ENCODE results near the gene CTNND1.

CTNND1 gene

DNA sequence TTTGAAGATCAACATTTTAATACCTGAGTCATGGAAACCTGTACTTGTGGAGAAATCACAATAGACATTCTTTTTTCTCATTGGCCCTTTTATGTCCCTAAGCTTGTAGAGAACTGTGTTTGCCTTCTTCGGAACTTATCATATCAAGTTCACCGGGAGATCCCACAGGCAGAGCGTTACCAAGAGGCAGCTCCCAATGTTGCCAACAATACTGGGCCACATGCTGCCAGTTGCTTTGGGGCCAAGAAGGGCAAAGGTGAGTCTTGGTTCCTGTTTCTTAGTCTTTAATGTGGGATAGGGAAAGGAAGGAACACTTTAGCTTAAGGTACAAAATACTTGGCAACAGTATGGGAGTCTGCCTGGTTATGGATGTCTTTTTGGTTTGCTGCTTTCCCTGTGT is 44.2 kb downstream of the CTNND1 start:
- TF ChIP-seq CTCF (IDR thresholded peaks at IDR 0.05; ENCODE audit: insufficient read depth, low read length, poor library complexity, severe bottlenecking): no peak
- no peak overlapping the region for H3K4me3 ChIP-seq (replicated peaks; ENCODE audit: low read depth, low read length)
- DNase-seq (ENCODE audit: extremely low read depth, insufficient read length): no peak
- H3K36me3 ChIP-seq (ENCODE audit: control insufficient read depth, insufficient read depth, low read length): peaks cover 2% of the 10 kb centered on the region
- H3K27me3 ChIP-seq (replicated peaks; ENCODE audit: control insufficient read depth, insufficient read depth, low read length): no peaks in the 10 kb centered on the region

- Histone ChIP-seq H3K27me3 (replicated peaks; ENCODE audit: control insufficient read depth, insufficient read depth, low read length) (no peaks in the 10 kb centered on the region), H3K36me3 (ENCODE audit: control insufficient read depth, insufficient read depth, low read length) (no peaks in the 10 kb centered on the region; the same call in none of the 2 replicates), H3K4me3 (replicated peaks; ENCODE audit: low read depth, low read length) (no peak overlapping the region)
- no peak for DNase-seq (ENCODE audit: extremely low read depth, insufficient read length)
- no peak for TF ChIP-seq CTCF (IDR thresholded peaks at IDR 0.05; ENCODE audit: insufficient read depth, low read length, poor library complexity, severe bottlenecking)
Observed at GRCh38 chr11:57812634-57813033, 51.0 kb downstream of the CTNND1 start.

DNA sequence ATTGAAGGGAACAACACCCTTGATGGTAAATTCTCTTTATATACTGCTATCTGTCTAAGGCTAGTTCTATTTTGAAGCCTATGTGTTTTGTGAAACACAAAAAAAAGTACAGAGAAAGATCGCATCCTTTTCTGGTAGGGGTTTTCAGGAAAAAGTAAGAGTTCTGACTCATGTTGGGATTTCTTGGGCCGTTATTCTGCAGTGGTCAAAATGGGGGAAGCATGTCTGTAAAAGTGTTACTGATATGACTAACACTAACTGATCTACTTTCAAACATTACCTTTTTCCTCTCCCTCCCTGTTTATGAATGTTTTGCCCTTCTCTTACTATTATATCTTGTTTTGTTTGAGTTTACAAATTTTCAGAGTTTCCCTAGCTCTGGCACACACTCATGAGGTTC is 53.9 kb downstream of the CTNND1 start:
- H3K36me3 ChIP-seq (ENCODE audit: control insufficient read depth, insufficient read depth, low read length): no peaks in the 10 kb centered on the region; the same call in 1 of the 2 replicates
- H3K4me3 ChIP-seq (replicated peaks; ENCODE audit: low read depth, low read length): no peak overlapping the region
- no peak for DNase-seq (ENCODE audit: extremely low read depth, insufficient read length)
- H3K27me3 ChIP-seq (replicated peaks; ENCODE audit: control insufficient read depth, insufficient read depth, low read length): no peaks in the 10 kb centered on the region
- TF ChIP-seq CTCF (IDR thresholded peaks at IDR 0.05; ENCODE audit: insufficient read depth, low read length, poor library complexity, severe bottlenecking): no peak

DNA sequence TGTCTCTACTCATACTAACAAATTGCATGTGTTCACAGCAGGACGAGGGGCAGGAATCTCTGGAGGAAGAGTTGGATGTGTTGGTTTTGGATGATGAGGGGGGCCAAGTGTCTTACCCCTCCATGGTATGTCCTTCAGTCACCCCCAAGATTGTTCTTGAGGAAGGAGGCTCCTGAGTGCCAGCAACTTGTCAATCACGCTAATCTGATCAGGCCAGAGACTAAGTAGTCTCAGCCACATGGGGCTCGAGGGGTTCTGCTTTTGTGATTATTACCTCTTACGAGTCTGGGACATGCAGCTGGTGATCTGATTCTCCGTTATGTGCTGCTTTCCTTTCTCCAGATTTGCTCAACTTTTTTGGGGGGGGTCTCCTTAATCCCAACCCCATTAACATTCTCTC is 54.3 kb downstream of the CTNND1 start:
- no peak for DNase-seq (ENCODE audit: extremely low read depth, insufficient read length)
- Histone ChIP-seq H3K4me3 (replicated peaks; ENCODE audit: low read depth, low read length) (no peak overlapping the region), H3K27me3 (replicated peaks; ENCODE audit: control insufficient read depth, insufficient read depth, low read length) (no peaks in the 10 kb centered on the region), H3K36me3 (ENCODE audit: control insufficient read depth, insufficient read depth, low read length) (no peaks in the 10 kb centered on the region; the same call in 1 of the 2 replicates)
- no peak for TF ChIP-seq CTCF (IDR thresholded peaks at IDR 0.05; ENCODE audit: insufficient read depth, low read length, poor library complexity, severe bottlenecking)

GRCh38 chr11:57818812-57819211 is 57.2 kb downstream of the CTNND1 start:
- H3K27me3 ChIP-seq (replicated peaks; ENCODE audit: control insufficient read depth, insufficient read depth, low read length): no peaks in the 10 kb centered on the region
- H3K36me3 ChIP-seq (ENCODE audit: control insufficient read depth, insufficient read depth, low read length): no peaks in the 10 kb centered on the region
- DNase-seq (ENCODE audit: extremely low read depth, insufficient read length): no peak
- H3K4me3 ChIP-seq (replicated peaks; ENCODE audit: low read depth, low read length): no peak overlapping the region
- no peak for TF ChIP-seq CTCF (IDR thresholded peaks at IDR 0.05; ENCODE audit: insufficient read depth, low read length, poor library complexity, severe bottlenecking)

Data from GM06990 (cell line).